ENCODE measurements around the gene CCDC86.

CCDC86 gene

GRCh38 chr11:60862171-60862570, 20.3 kb downstream of the CCDC86 start:
- no peak for DNase-seq (ENCODE audit: low read depth, low spot score)
- H3K4me3 ChIP-seq (ENCODE audit: low read depth, low read length), result no peak overlapping the region
- ChIA-PET POLR2A (no interaction called here), CTCF (no interaction called here)
- TF ChIP-seq CTCF (IDR thresholded peaks at IDR 0.05; ENCODE audit: insufficient read depth, low read length, missing control alignments), result no peak

GRCh38 chr11:60863550-60864521, 21.9 kb downstream of the CCDC86 start:
- no peak for DNase-seq (ENCODE audit: low read depth, low spot score)
- CTCF ChIA-PET, result interaction anchor here (1.1 kb wide), 1 partner anchor 33 kb away, joined by 4 read pairs; no protein-coding TSS in a partner anchor
- POLR2A ChIA-PET, result no interaction called here

GRCh38 chr11:60864856-60865513, 23.1 kb downstream of the CCDC86 start:
- CTCF ChIA-PET, result interaction anchor here (1.1 kb wide), 1 partner anchor 34 kb away, joined by 4 read pairs; no protein-coding TSS in a partner anchor
- DNase-seq (ENCODE audit: low read depth, low spot score), result no peak
- POLR2A ChIA-PET, result no interaction called here
- no peak for TF ChIP-seq CTCF (IDR thresholded peaks at IDR 0.05; ENCODE audit: insufficient read depth, low read length, missing control alignments)
- H3K4me3 ChIP-seq (ENCODE audit: low read depth, low read length), result no peak overlapping the region

More at GRCh38 chr11:60863550-60864521, 21.9 kb downstream of the CCDC86 start:
- no peak overlapping the region for H3K4me3 ChIP-seq (ENCODE audit: low read depth, low read length)
- no peak for TF ChIP-seq CTCF (IDR thresholded peaks at IDR 0.05; ENCODE audit: insufficient read depth, low read length, missing control alignments)

- ChIA-PET CTCF (interaction anchor here (0.8 to 3.2 kb wide), 5 partner anchors 15 to 36 kb away, joined by 3 to 20 read pairs (median 4); no protein-coding TSS in a partner anchor), POLR2A (no interaction called here)
- DNase-seq (ENCODE audit: low read depth, low spot score), result no peak
- no peak within 1 kb of the TSS for H3K4me3 ChIP-seq (ENCODE audit: low read depth, low read length)
- TF ChIP-seq CTCF (IDR thresholded peaks at IDR 0.05; ENCODE audit: insufficient read depth, low read length, missing control alignments), result no peak
Observed at GRCh38 chr11:60866911-60867870, 25.3 kb downstream of the CCDC86 start, which contains the start of gene ZP1. Gene ZP1, plus strand, starts transcription at chr11:60867542. Its CDS starts 20 bp downstream, at chr11:60867562.

- ChIA-PET POLR2A (no interaction called here), CTCF (interaction anchor here (1.2 to 3.2 kb wide), 5 partner anchors 16 to 37 kb away, joined by 3 to 20 read pairs (median 5); no protein-coding TSS in a partner anchor)
- no peak for DNase-seq (ENCODE audit: low read depth, low spot score)
- H3K4me3 ChIP-seq (ENCODE audit: low read depth, low read length), result no peak overlapping the region
- TF ChIP-seq CTCF (IDR thresholded peaks at IDR 0.05; ENCODE audit: insufficient read depth, low read length, missing control alignments), result no peak
Observed at GRCh38 chr11:60867871-60868681, 26.2 kb downstream of the CCDC86 start.

Data from AG04449 (cell line).